ENCODE measurements around the gene RAB11A.

Gene RAB11A

DNA sequence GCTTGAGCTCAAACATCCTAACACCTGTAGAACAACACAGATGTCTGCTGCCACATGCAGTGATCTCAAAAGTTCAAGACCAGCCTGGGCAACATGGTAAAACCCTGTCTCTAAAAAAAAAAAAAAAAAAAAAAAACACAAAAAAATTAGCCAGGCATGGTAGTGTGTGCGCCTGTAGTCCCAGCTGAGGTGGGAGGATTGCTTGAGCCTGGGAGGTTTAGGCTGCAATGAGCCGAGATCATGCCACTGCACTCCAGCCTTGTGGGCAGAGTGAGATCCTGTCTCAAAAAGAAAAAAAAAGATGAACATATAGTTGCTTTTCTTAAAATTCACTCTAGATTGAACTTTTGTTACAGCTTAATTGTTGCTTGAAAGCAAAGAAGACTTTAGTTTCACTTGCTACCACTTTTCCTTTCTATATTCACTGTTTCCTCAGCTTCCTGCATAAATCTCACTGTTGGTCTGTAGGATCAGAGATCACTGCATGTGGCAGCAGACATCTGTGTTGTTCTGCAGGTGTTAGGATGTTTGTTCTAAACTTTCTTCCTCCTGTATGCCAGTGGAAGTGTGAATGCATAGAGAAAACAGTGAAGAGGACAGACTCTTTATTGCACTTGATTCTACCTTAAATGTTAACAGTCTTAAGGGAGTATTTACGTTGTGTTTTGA is 12.6 kb downstream of the RAB11A start:
- 0 out of 2 replicates have a peak, but pooled peaks cover 4% of the 10 kb centered on the region for H3F3A ChIP-seq (ENCODE audit: control insufficient read depth, insufficient read depth)

DNA sequence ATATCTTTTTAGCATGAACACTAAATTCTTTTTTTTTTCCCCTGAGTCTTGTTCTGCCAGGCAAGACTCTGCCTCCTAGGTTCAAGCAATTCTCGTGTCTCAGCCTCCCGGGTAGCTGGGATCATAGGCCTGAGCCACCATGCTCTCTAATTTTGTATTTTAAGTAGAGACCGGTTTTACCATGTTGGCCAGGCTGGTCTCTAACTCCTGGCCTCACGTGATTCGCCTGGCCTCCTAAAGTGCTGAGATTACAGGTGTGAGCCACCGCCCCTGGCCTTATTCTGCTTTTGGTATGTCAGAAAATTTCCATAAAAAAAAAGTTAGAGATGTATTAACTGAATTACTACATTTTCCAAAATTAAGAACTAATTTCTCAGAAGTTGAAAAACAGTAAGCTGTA is 14.3 kb downstream of the RAB11A start:
- no peak overlapping the region for H3K4me2 ChIP-seq (ENCODE audit: low read length)
- 0 out of 2 replicates have a peak, but pooled peaks cover 4% of the 10 kb centered on the region for H3F3A ChIP-seq (ENCODE audit: control insufficient read depth, insufficient read depth)
- no peak overlapping the region for H3K4me3 ChIP-seq (ENCODE audit: low read length)
- peaks cover 93% of the 10 kb centered on the region for H3K36me3 ChIP-seq (ENCODE audit: control insufficient read depth, low read length)
- no peaks in the 10 kb centered on the region for H3K27me3 ChIP-seq (ENCODE audit: control insufficient read depth, low read length)
- no peaks in the 10 kb centered on the region for H3K79me2 ChIP-seq (ENCODE audit: control insufficient read depth, low read length)
- no peak for TF ChIP-seq EZH2phosphoT487 (IDR thresholded peaks at IDR 0.05; ENCODE audit: borderline replicate concordance, low read length)
- no peak overlapping the region for H3K27ac ChIP-seq (ENCODE audit: low read depth, low read length)
- no peaks in the 10 kb centered on the region for H3K9me2 ChIP-seq (replicated peaks; ENCODE audit: control insufficient read depth, low read length)
- H4K20me1 ChIP-seq (ENCODE audit: control insufficient read depth, insufficient read depth, low read depth, low read length): no peaks in the 10 kb centered on the region
- H3K9me3 ChIP-seq (ENCODE audit: control insufficient read depth, insufficient read depth, low read length): no peaks in the 10 kb centered on the region
- H3K4me1 ChIP-seq (ENCODE audit: control insufficient read depth, low read length): peaks cover 27% of the 10 kb centered on the region

More for the DNA sequence above, 12.6 kb downstream of the RAB11A start:
- H3K36me3 ChIP-seq (ENCODE audit: control insufficient read depth, low read length): peaks cover 92% of the 10 kb centered on the region
- peaks cover 4% of the 10 kb centered on the region for H3K79me2 ChIP-seq (ENCODE audit: control insufficient read depth, low read length)
- no peaks in the 10 kb centered on the region for H3K9me2 ChIP-seq (replicated peaks; ENCODE audit: control insufficient read depth, low read length)
- no peak overlapping the region for H3K4me2 ChIP-seq (ENCODE audit: low read length)
- H3K27me3 ChIP-seq (ENCODE audit: control insufficient read depth, low read length): no peaks in the 10 kb centered on the region
- no peaks in the 10 kb centered on the region for H4K20me1 ChIP-seq (ENCODE audit: control insufficient read depth, insufficient read depth, low read depth, low read length)
- TF ChIP-seq EZH2phosphoT487 (IDR thresholded peaks at IDR 0.05; ENCODE audit: borderline replicate concordance, low read length): no peak
- TF ChIP-seq, protein P1, sequence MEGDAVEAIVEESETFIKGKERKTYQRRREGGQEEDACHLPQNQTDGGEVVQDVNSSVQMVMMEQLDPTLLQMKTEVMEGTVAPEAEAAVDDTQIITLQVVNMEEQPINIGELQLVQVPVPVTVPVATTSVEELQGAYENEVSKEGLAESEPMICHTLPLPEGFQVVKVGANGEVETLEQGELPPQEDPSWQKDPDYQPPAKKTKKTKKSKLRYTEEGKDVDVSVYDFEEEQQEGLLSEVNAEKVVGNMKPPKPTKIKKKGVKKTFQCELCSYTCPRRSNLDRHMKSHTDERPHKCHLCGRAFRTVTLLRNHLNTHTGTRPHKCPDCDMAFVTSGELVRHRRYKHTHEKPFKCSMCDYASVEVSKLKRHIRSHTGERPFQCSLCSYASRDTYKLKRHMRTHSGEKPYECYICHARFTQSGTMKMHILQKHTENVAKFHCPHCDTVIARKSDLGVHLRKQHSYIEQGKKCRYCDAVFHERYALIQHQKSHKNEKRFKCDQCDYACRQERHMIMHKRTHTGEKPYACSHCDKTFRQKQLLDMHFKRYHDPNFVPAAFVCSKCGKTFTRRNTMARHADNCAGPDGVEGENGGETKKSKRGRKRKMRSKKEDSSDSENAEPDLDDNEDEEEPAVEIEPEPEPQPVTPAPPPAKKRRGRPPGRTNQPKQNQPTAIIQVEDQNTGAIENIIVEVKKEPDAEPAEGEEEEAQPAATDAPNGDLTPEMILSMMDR (IDR thresholded peaks at IDR 0.05; ENCODE audit: low read depth, low read length, poor library complexity, severe bottlenecking): no peak
- no peaks in the 10 kb centered on the region for H3K9me3 ChIP-seq (ENCODE audit: control insufficient read depth, insufficient read depth, low read length)
- H3K27ac ChIP-seq (ENCODE audit: low read depth, low read length): no peak overlapping the region
- peaks cover 27% of the 10 kb centered on the region for H3K4me1 ChIP-seq (ENCODE audit: control insufficient read depth, low read length)
- no peak overlapping the region for H3K4me3 ChIP-seq (ENCODE audit: low read length)

DNA sequence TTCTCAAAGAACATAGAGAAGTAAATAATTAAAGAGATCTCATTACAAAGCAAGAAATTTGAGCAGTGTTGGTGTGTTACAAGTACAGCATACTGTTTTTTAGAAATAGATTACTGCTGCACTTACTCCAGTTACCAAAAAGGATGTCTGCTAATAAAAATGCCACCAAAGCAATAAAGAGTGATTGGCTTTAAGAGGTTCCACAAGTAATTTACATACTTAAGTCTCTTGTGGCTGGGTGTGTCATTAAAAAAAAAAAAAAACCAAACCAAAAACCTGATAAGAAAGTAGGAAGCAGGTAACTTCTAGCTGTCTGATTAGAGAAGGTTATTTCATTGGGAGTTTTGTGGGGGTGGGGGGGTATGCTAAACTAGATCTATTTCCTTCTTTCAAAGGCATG is 15.2 kb downstream of the RAB11A start:
- H3K27me3 ChIP-seq (ENCODE audit: control insufficient read depth, low read length): no peaks in the 10 kb centered on the region
- no peaks in the 10 kb centered on the region for H4K20me1 ChIP-seq (ENCODE audit: control insufficient read depth, insufficient read depth, low read depth, low read length)
- H3K9me3 ChIP-seq (ENCODE audit: control insufficient read depth, insufficient read depth, low read length): no peaks in the 10 kb centered on the region
- H3K4me1 ChIP-seq (ENCODE audit: control insufficient read depth, low read length): peaks cover 27% of the 10 kb centered on the region
- no peak overlapping the region for H3K4me2 ChIP-seq (ENCODE audit: low read length)
- no peak overlapping the region for H3K4me3 ChIP-seq (ENCODE audit: low read length)
- no peak overlapping the region for H3K27ac ChIP-seq (ENCODE audit: low read depth, low read length)
- no peaks in the 10 kb centered on the region for H3K79me2 ChIP-seq (ENCODE audit: control insufficient read depth, low read length)
- no peaks in the 10 kb centered on the region for H3K9me2 ChIP-seq (replicated peaks; ENCODE audit: control insufficient read depth, low read length)
- TF ChIP-seq, protein P1 (IDR thresholded peaks at IDR 0.05; ENCODE audit: low read depth, low read length, poor library complexity, severe bottlenecking): no peak
- no peak for TF ChIP-seq EZH2phosphoT487 (IDR thresholded peaks at IDR 0.05; ENCODE audit: borderline replicate concordance, low read length)
- peaks cover 92% of the 10 kb centered on the region for H3K36me3 ChIP-seq (ENCODE audit: control insufficient read depth, low read length)
- 0 out of 2 replicates have a peak, but pooled peaks cover 4% of the 10 kb centered on the region for H3F3A ChIP-seq (ENCODE audit: control insufficient read depth, insufficient read depth)

DNA sequence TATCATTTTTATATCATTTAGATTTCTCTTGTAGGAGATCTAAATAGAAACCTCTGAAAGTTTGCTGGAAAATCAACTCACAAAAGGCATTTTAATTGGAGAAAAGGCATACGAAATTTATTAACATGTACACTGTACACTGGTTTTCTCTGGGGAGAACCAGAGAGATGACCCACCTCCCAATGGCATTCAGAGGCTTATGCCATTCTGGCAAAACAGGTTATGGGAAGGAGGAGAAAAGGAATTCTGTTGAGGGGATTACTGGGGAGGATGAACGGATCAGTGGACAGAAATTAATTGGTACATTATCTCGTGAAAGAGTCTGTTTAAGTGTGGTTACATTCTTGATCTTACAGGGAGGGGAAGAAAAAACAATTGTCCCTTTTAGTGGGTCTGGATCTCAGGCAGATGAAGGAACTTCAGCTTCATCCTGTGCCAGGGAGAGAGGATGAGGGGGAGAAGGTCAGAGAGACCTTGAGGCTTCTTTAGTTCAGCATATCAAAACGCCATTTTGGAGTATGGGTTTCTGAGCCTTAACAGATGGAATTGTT is 16.5 kb downstream of the RAB11A start:
- no peak overlapping the region for H3K27ac ChIP-seq (ENCODE audit: low read depth, low read length)

More for the DNA sequence above, 16.5 kb downstream of the RAB11A start:
- TF ChIP-seq, protein P1 (IDR thresholded peaks at IDR 0.05; ENCODE audit: low read depth, low read length, poor library complexity, severe bottlenecking): no peak
- TF ChIP-seq EZH2phosphoT487 (IDR thresholded peaks at IDR 0.05; ENCODE audit: borderline replicate concordance, low read length): no peak
- no peaks in the 10 kb centered on the region for H3K9me2 ChIP-seq (replicated peaks; ENCODE audit: control insufficient read depth, low read length)
- H3K27me3 ChIP-seq (ENCODE audit: control insufficient read depth, low read length): no peaks in the 10 kb centered on the region
- no peak overlapping the region for H3K4me3 ChIP-seq (ENCODE audit: low read length)
- H3K4me2 ChIP-seq (ENCODE audit: low read length): no peak overlapping the region
- H3K36me3 ChIP-seq (ENCODE audit: control insufficient read depth, low read length): peaks cover 82% of the 10 kb centered on the region
- no peaks in the 10 kb centered on the region for H4K20me1 ChIP-seq (ENCODE audit: control insufficient read depth, insufficient read depth, low read depth, low read length)
- H3F3A ChIP-seq (ENCODE audit: control insufficient read depth, insufficient read depth): 0 out of 2 replicates have a peak, but pooled peaks cover 4% of the 10 kb centered on the region
- peaks cover 27% of the 10 kb centered on the region for H3K4me1 ChIP-seq (ENCODE audit: control insufficient read depth, low read length)
- no peaks in the 10 kb centered on the region for H3K9me3 ChIP-seq (ENCODE audit: control insufficient read depth, insufficient read depth, low read length)
- no peaks in the 10 kb centered on the region for H3K79me2 ChIP-seq (ENCODE audit: control insufficient read depth, low read length)

All from DOHH2 (cell line).